H1 (cell line): ENCODE results near the gene OR10P1. TPM values are rescaled to one million over a fixed set of nuclear protein-coding genes. Genes with fewer than 3 reads are reported as not detected.

ENCODE experiments used
- CTCF ChIA-PET: fragments of 300-600 bp; sonication (Branson Sonifier 250); formaldehyde crosslinking; loops from one replicate; lab custom pipeline; 2021; ENCODE audit not compliant: partially characterized antibody; lab: Charles Lee
- POLR2A ChIA-PET: fragments of 300-600 bp; sonication (Branson Sonifier 250); formaldehyde crosslinking; loops from one replicate; lab custom pipeline; 2021; ENCODE audit warnings: inconsistent platforms; ENCODE audit not compliant: partially characterized antibody; lab: Charles Lee
- DNase-seq, 2 experiments: peaks; one replicate each; pipeline versions ENCODE4 v3.0.0 to v3.0.0-alpha.2; 2010 to 2022; ENCODE audit warnings: low spot score in 2 of 2, low read depth in 1 of 2, mixed read lengths in 1 of 2
- FAIRE-seq: peaks from 2 replicates; lab custom pipeline; 2011; peaks lifted over from hg19 to GRCh38; lab: Jason Lieb, UNC
- H2AFZ ChIP-seq: 2 replicates; pipeline ENCODE4 v1.8.1; 2012; ENCODE audit warnings: low read length, inconsistent platforms
- H2AK5ac ChIP-seq: 2 replicates; pipeline ENCODE4 v1.6.1; 2013; ENCODE audit warnings: low read depth, low read length
- H2BK120ac ChIP-seq: replicated peaks from 2 replicates; pipeline ENCODE3; 2013; ENCODE audit warnings: low read depth, low read length, inconsistent platforms
- H2BK12ac ChIP-seq: 2 replicates; pipeline ENCODE4 v1.6.1; 2013; ENCODE audit warnings: low read depth, low read length
- H2BK15ac ChIP-seq: 2 replicates; pipeline ENCODE4 v1.6.1; 2013; ENCODE audit warnings: low read length
- H2BK20ac ChIP-seq: 2 replicates; pipeline ENCODE4 v1.6.1; 2013; ENCODE audit warnings: low read length
- H2BK5ac ChIP-seq: 2 replicates; pipeline ENCODE4 v1.6.1; 2013; ENCODE audit warnings: low read depth, low read length
- H3K14ac ChIP-seq: 2 replicates; pipeline ENCODE4 v1.6.1; 2013; ENCODE audit warnings: inconsistent platforms; ENCODE audit not compliant: insufficient read length
- H3K18ac ChIP-seq: 2 replicates; pipeline ENCODE4 v1.6.1; 2013; ENCODE audit warnings: low read length; ENCODE audit errors: extremely low read depth
- H3K23ac ChIP-seq: 2 replicates; pipeline ENCODE4 v1.6.1; 2013; ENCODE audit warnings: inconsistent platforms; ENCODE audit not compliant: insufficient read length
- H3K23me2 ChIP-seq: 2 replicates; pipeline ENCODE4 v1.6.1; 2013; ENCODE audit warnings: low read depth, low read length
- H3K27ac ChIP-seq: 2 replicates; pipeline ENCODE4 v1.6.1; 2011; ENCODE audit warnings: low read depth, low read length, inconsistent platforms
- H3K27me3 ChIP-seq, 4 experiments: replicated peaks in 1 of 4; 1 replicate in 1 of 4; 2 replicates in 3 of 4; pipeline versions ENCODE4 v1.6.1 to v1.8.1; 2011 to 2013; ENCODE audit warnings: low read length in 3 of 4, mild to moderate bottlenecking in 3 of 4, inconsistent platforms in 2 of 4, mixed read lengths in 2 of 4, moderate library complexity in 1 of 4; ENCODE audit not compliant: control insufficient read depth in 3 of 4, insufficient read depth in 3 of 4; ENCODE audit errors: extremely low read depth in 1 of 4
- H3K36me3 ChIP-seq, 4 experiments: 2 replicates each; pipeline versions ENCODE4 v1.6.1 to v1.8.1; 2011 to 2013; ENCODE audit warnings: mild to moderate bottlenecking in 4 of 4, low read length in 3 of 4, moderate library complexity in 2 of 4, control low read depth in 1 of 4, inconsistent platforms in 1 of 4; ENCODE audit not compliant: insufficient read depth in 4 of 4, control insufficient read depth in 2 of 4
- H3K4ac ChIP-seq: replicated peaks from 2 replicates; pipeline ENCODE3; 2013; ENCODE audit warnings: low read length, low read depth, mixed read lengths, inconsistent platforms; ENCODE audit not compliant: insufficient read length
- H3K4me1 ChIP-seq, 4 experiments: replicated peaks in 1 of 4; 1 replicate in 1 of 4; 2 replicates in 3 of 4; pipeline versions ENCODE4 v1.6.1 to v1.8.1; 2011 to 2013; ENCODE audit warnings: low read length in 3 of 4, inconsistent platforms in 2 of 4, mixed read lengths in 1 of 4; ENCODE audit not compliant: insufficient read depth in 4 of 4, control insufficient read depth in 3 of 4
- H3K4me2 ChIP-seq, 2 experiments: 2 replicates each; pipeline versions ENCODE4 v1.6.1 to v1.8.1; 2011 to 2013; ENCODE audit warnings: low read depth in 2 of 2, low read length in 2 of 2, control low read depth in 1 of 2, inconsistent platforms in 1 of 2, mild to moderate bottlenecking in 1 of 2; ENCODE audit not compliant: insufficient read depth in 1 of 2
- H3K4me3 ChIP-seq, 4 experiments: fragments of 200-600, 300-600 bp in 1 of 4; sonication (generic), shearing (Covaris generic), sonication (Bioruptor Twin) in 1 of 4; 2 replicates each; pipeline versions ENCODE4 v1.5.1 to v1.8.1; 2011 to 2016; ENCODE audit warnings: low read length in 4 of 4, low read depth in 3 of 4, control low read depth in 2 of 4, inconsistent platforms in 2 of 4, mild to moderate bottlenecking in 2 of 4, mixed read lengths in 1 of 4, moderate library complexity in 1 of 4; ENCODE audit not compliant: insufficient read depth in 2 of 4; ENCODE audit errors: extremely low read depth in 1 of 4
- H3K56ac ChIP-seq: replicated peaks from 2 replicates; pipeline ENCODE3; 2013; ENCODE audit warnings: low read depth, mild to moderate bottlenecking, mixed read lengths, low read length, inconsistent platforms; ENCODE audit not compliant: insufficient read length
- H3K79me1 ChIP-seq: 2 replicates; pipeline ENCODE4 v1.6.1; 2013; ENCODE audit warnings: low read depth, low read length, control low read depth
- H3K79me2 ChIP-seq, 2 experiments: 2 replicates each; pipeline versions ENCODE4 v1.6.1 to v1.8.1; 2012 to 2013; ENCODE audit warnings: low read length in 2 of 2, mild to moderate bottlenecking in 2 of 2, inconsistent platforms in 1 of 2; ENCODE audit not compliant: insufficient read depth in 2 of 2, control insufficient read depth in 1 of 2
- H3K9ac ChIP-seq, 4 experiments: replicated peaks in 1 of 4; 1 replicate in 1 of 4; 2 replicates in 3 of 4; pipeline versions ENCODE4 v1.6.1 to v1.8.1; 2011 to 2013; ENCODE audit warnings: low read depth in 3 of 4, low read length in 3 of 4, control low read depth in 2 of 4, mild to moderate bottlenecking in 2 of 4, moderate library complexity in 2 of 4, inconsistent platforms in 1 of 4; ENCODE audit errors: extremely low read depth in 1 of 4
- H3K9me3 ChIP-seq, 2 experiments: 2 replicates each; pipeline versions ENCODE4 v1.6.1 to v1.8.1; 2012 to 2013; ENCODE audit warnings: mild to moderate bottlenecking in 2 of 2, moderate library complexity in 2 of 2, control low read depth in 1 of 2, inconsistent platforms in 1 of 2, low read depth in 1 of 2, low read length in 1 of 2, mixed read lengths in 1 of 2; ENCODE audit not compliant: insufficient read depth in 2 of 2
- H4K20me1 ChIP-seq, 2 experiments: replicated peaks in 1 of 2; 2 replicates each; pipeline versions ENCODE3 to v1.8.1; 2011 to 2013; ENCODE audit warnings: inconsistent platforms in 2 of 2, low read length in 2 of 2, mild to moderate bottlenecking in 1 of 2; ENCODE audit not compliant: insufficient read depth in 2 of 2, control insufficient read depth in 1 of 2
- H4K5ac ChIP-seq: 2 replicates; pipeline ENCODE4 v1.6.1; 2013; ENCODE audit warnings: low read length, low read depth, mixed read lengths, inconsistent platforms; ENCODE audit not compliant: insufficient read length
- H4K8ac ChIP-seq: 2 replicates; pipeline ENCODE4 v1.8.0; 2013; ENCODE audit warnings: mild to moderate bottlenecking, moderate library complexity, low read length, inconsistent platforms; ENCODE audit not compliant: insufficient read depth; ENCODE audit errors: extremely low read depth
- H4K91ac ChIP-seq: replicated peaks from 2 replicates; pipeline ENCODE3; 2013; ENCODE audit warnings: low read length, mixed read lengths, inconsistent platforms; ENCODE audit not compliant: insufficient read length
- CTBP2 ChIP-seq: IDR thresholded peaks from 2 replicates; pipeline ENCODE4 v1.7.0; 2011; ENCODE audit warnings: borderline replicate concordance, mild to moderate bottlenecking, moderate library complexity, mixed read lengths, low read length; ENCODE audit not compliant: insufficient read depth, insufficient read length
- JUND ChIP-seq: IDR thresholded peaks from 2 replicates; pipeline ENCODE4 v1.6.1; 2011; ENCODE audit warnings: mild to moderate bottlenecking, improper control_type of control experiment, low read length
- KDM5A ChIP-seq: fragments of 200-600 bp; IDR thresholded peaks from 2 replicates; pipeline ENCODE4 v1.7.1; 2012; ENCODE audit warnings: mild to moderate bottlenecking, low read length, inconsistent platforms, mixed read lengths
- PHF8 ChIP-seq: fragments of 200-600 bp; sonication (generic); conservative IDR thresholded peaks from 2 replicates; pipeline ENCODE4 v1.7.1; 2012; ENCODE audit warnings: low read depth, mild to moderate bottlenecking, inconsistent platforms, low read length, moderate library complexity
- POLR2AphosphoS5 ChIP-seq: IDR thresholded peaks from 2 replicates; pipeline ENCODE4 v1.6.1; 2011; ENCODE audit warnings: low read depth, low read length
- POU5F1 ChIP-seq: IDR thresholded peaks from 2 replicates; pipeline ENCODE4 v1.6.1; 2011; ENCODE audit warnings: low read depth, mild to moderate bottlenecking, low read length, moderate library complexity
- RBBP5 ChIP-seq: IDR thresholded peaks from 2 replicates; pipeline ENCODE4 v1.7.1; 2012; ENCODE audit warnings: low read depth, mild to moderate bottlenecking, inconsistent platforms, low read length, moderate library complexity, borderline replicate concordance
- RNF2 ChIP-seq: fragments of 200-900, 300-1000 bp; sonication (generic); IDR thresholded peaks from 2 replicates; pipeline ENCODE4 v1.7.1; 2016; ENCODE audit warnings: borderline replicate concordance, low read depth, mild to moderate bottlenecking, antibody characterized with exemption, low read length; ENCODE audit not compliant: poor library complexity, severe bottlenecking; ENCODE audit errors: missing control alignments
- SIRT6 ChIP-seq: IDR thresholded peaks from one replicate; pipeline ENCODE4 v1.7.1; 2012; ENCODE audit warnings: low read length, inconsistent platforms
- SRF ChIP-seq: IDR thresholded peaks from 2 replicates; pipeline ENCODE4 v1.6.1; 2011; ENCODE audit warnings: mild to moderate bottlenecking, low read depth, low read length, moderate library complexity
- ZNF274 ChIP-seq: IDR thresholded peaks from 2 replicates; pipeline ENCODE4 v1.7.0; 2012; ENCODE audit warnings: low read length, borderline replicate concordance; ENCODE audit errors: extremely low read depth
- WGBS, 2 experiments: shearing (Covaris generic) in 1 of 2; methylation state at CpG; one replicate each; pipeline versions ENCODE4 v1.1.6 to v1.1.7; 2013 to 2015; ENCODE audit warnings: low lambda C conversion rate in 2 of 2, mixed read lengths in 2 of 2, inconsistent platforms in 1 of 2, low coverage in 1 of 2, missing lambda C conversion rate in 1 of 2; ENCODE audit not compliant: insufficient replicate concordance in 2 of 2, insufficient coverage in 1 of 2, insufficient read length in 1 of 2; ENCODE audit errors: extremely low coverage in 1 of 2, missing lambda C conversion rate in 1 of 2; 5-methylcytosine and 5-hydroxymethylcytosine counted together
- polyA plus RNA-seq, 7 experiments: library from polyadenylated mRNA; depleted of rRNA in 3 of 7; stranded (reverse) in 5 of 7; unstranded in 2 of 7; fragments of >200 nt in 5 of 7; fragments of 200-250 nt in 2 of 7; gene quantifications; 1 replicate in 5 of 7; 2 replicates in 1 of 7; 4 replicates in 1 of 7; pipeline versions ENCODE4 v1.2.1 to v1.2.3, GENCODE V29; 2011 to 2013; ENCODE audit warnings: missing spikeins in 2 of 7, mixed read lengths in 2 of 7
- total RNA-seq: library from RNA; stranded (reverse); fragmentation: NEBNext Ultra II Directional; extraction: Animal tissue kit (Norgen Biotek cat#: 25700); gene quantifications from 2 replicates; pipeline ENCODE4 v1.2.1, GENCODE V29; 2021
- TF ChIP-seq, protein P1 (sequence below): IDR thresholded peaks from 2 replicates; pipeline ENCODE4 v1.6.1; 2011; ENCODE audit warnings: low read length, improper control_type of control experiment
- TF ChIP-seq, protein P2 (sequence below): IDR thresholded peaks from 2 replicates; pipeline ENCODE4 v1.6.1; 2012; ENCODE audit warnings: inconsistent platforms

Gene OR10P1
- total and polyA plus RNA-seq, 2 of the 8 experiments (the other 6 are each of a cell fraction or from before 2014, with no cell fraction given), result not detected

DNA sequence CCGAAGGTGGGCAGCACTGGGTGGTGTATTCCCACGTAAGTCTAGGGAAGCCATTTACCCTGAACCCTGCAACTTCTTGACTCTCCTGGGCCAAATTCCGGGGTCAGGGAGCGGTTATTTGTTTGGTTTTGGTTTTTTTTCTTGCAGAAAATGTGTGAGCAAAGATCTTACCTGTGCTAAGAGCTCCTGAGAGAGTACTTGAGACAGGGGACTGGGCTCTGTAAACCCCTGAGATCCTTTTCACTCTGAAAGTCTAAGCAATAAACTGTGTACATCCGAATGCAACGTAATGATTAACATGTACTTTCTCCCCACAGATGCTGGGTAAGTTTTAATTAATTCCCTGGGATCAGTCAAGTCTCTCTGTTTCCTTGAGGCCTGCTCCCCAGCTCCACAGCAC is 21.5 kb downstream of the OR10P1 start:
- no peak overlapping the region for H4K91ac ChIP-seq
- no peak overlapping the region for H3K14ac ChIP-seq
- WGBS, 2 experiments, result 88% methylated on average over 6 of the region's 6 CpGs; no CpG with 5 or more reads in 1 of the 2 experiments
- no peak overlapping the region for H2BK5ac ChIP-seq
- H3K9ac ChIP-seq, result no peak overlapping the region
- DNase-seq (no peak), FAIRE-seq (no peak)
- H3K79me1 ChIP-seq, result no peaks in the 10 kb centered on the region
- no peaks in the 10 kb centered on the region for H3K23me2 ChIP-seq
- no peaks in the 10 kb centered on the region for H3K36me3 ChIP-seq
- no peak overlapping the region for H3K4me3 ChIP-seq
- no peak overlapping the region for H3K56ac ChIP-seq
- H2AFZ ChIP-seq, result no peak overlapping the region
- no peak overlapping the region for H4K8ac ChIP-seq
- no peaks in the 10 kb centered on the region for H4K20me1 ChIP-seq
- ChIA-PET POLR2A (interaction anchor here (1.4 kb wide), 1 partner anchor 80 kb away, joined by 4 read pairs; no protein-coding TSS in a partner anchor), CTCF (interaction anchor here (0.9 to 5.6 kb wide), 19 partner anchors 11 to 665 kb away, joined by 3 to 69 read pairs (median 5); partner anchors contain the start of genes CD63 and RDH5)
- no peaks in the 10 kb centered on the region for H3K9me3 ChIP-seq
- no peak overlapping the region for H3K18ac ChIP-seq
- H2AK5ac ChIP-seq, result no peak overlapping the region
- H2BK15ac ChIP-seq, result no peak overlapping the region
- H3K4me1 ChIP-seq, result no peaks in the 10 kb centered on the region
- H4K5ac ChIP-seq, result no peak overlapping the region
- H2BK120ac ChIP-seq, result no peak overlapping the region
- no peak overlapping the region for H3K23ac ChIP-seq
- no peaks in the 10 kb centered on the region for H3K79me2 ChIP-seq
- no peaks in the 10 kb centered on the region; a peak in 2 of 7 replicates for H3K27me3 ChIP-seq
- no peak overlapping the region for H2BK20ac ChIP-seq
- no peak overlapping the region for H3K4me2 ChIP-seq
- no peak overlapping the region for H3K27ac ChIP-seq
- H3K4ac ChIP-seq, result no peak overlapping the region
- no peak overlapping the region for H2BK12ac ChIP-seq
- TF ChIP-seq RBBP5 (no peak), SIRT6 (no peak), JUND (no peak), CTBP2 (no peak), KDM5A (no peak), ZNF274 (no peak), RNF2 (no peak), PHF8 (no peak), POU5F1 (no peak), SRF (no peak), POLR2AphosphoS5 (no peak)
- TF ChIP-seq, protein P1, sequence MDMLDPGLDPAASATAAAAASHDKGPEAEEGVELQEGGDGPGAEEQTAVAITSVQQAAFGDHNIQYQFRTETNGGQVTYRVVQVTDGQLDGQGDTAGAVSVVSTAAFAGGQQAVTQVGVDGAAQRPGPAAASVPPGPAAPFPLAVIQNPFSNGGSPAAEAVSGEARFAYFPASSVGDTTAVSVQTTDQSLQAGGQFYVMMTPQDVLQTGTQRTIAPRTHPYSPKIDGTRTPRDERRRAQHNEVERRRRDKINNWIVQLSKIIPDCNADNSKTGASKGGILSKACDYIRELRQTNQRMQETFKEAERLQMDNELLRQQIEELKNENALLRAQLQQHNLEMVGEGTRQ, result no peak
- TF ChIP-seq, protein P2, sequence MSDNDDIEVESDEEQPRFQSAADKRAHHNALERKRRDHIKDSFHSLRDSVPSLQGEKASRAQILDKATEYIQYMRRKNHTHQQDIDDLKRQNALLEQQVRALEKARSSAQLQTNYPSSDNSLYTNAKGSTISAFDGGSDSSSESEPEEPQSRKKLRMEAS, result no peak
